WTC11 (cell line): ENCODE measurements around the gene NUP35. TPM values are rescaled to one million over a fixed set of nuclear protein-coding genes. Genes with fewer than 3 reads are reported as not detected.

Source experiments
- ATAC-seq: fragments of 200-7000 bp; cut with Tn5 transposase; 2 replicates; pipeline ENCODE4 v1.10.0; 2021; ENCODE audit warnings: mild to moderate bottlenecking, moderate library complexity
- CTCF ChIA-PET: fragments of 300-600 bp; sonication (Branson Sonifier 250); formaldehyde crosslinking; loops from one replicate; lab custom pipeline; 2021; ENCODE audit warnings: antibody characterized with exemption; lab: Charles Lee
- POLR2A ChIA-PET: fragments of 350-600 bp; sonication (Branson Sonifier 250); formaldehyde crosslinking; loops from one replicate; lab custom pipeline; 2021; ENCODE audit warnings: antibody characterized with exemption; lab: Charles Lee
- DNase-seq: peaks from one replicate; pipeline ENCODE4 v3.0.0; 2021; ENCODE audit warnings: low spot score
- H3K27ac Mint-ChIP-seq: 2 replicates; pipeline ENCODE4 v1.8.0; 2021; ENCODE audit warnings: mixed read lengths
- H3K27me3 Mint-ChIP-seq: 2 replicates; pipeline ENCODE4 v1.8.0; 2021; ENCODE audit warnings: low read depth, mild to moderate bottlenecking, moderate library complexity, mixed read lengths
- H3K36me3 Mint-ChIP-seq: 2 replicates; pipeline ENCODE4 v1.8.0; 2021; ENCODE audit warnings: mixed read lengths
- H3K4me1 Mint-ChIP-seq: 2 replicates; pipeline ENCODE4 v1.8.0; 2022; ENCODE audit warnings: mixed read lengths
- H3K4me3 Mint-ChIP-seq: 2 replicates; pipeline ENCODE4 v1.8.0; 2021; ENCODE audit warnings: mild to moderate bottlenecking, moderate library complexity, mixed read lengths
- H3K9me3 Mint-ChIP-seq: 2 replicates; pipeline ENCODE4 v1.8.0; 2021; ENCODE audit warnings: mixed read lengths
- CREB1 ChIP-seq: sonication (generic); formaldehyde crosslinking; IDR thresholded peaks from 2 replicates; pipeline ENCODE4 v1.8.0; 2023; ENCODE audit warnings: mild to moderate bottlenecking, missing genetic modification reagents
- ELF4 ChIP-seq: sonication (generic); formaldehyde crosslinking; IDR thresholded peaks from 2 replicates; pipeline ENCODE4 v1.8.1; 2022; ENCODE audit warnings: low read depth, mild to moderate bottlenecking, moderate library complexity, missing genetic modification reagents
- ESRRA ChIP-seq: sonication (generic); formaldehyde crosslinking; IDR thresholded peaks from 2 replicates; pipeline ENCODE4 v1.8.1; 2022; ENCODE audit warnings: mild to moderate bottlenecking, missing genetic modification reagents, borderline replicate concordance
- FOXK1 ChIP-seq: sonication (generic); formaldehyde crosslinking; IDR thresholded peaks from 2 replicates; pipeline ENCODE4 v1.8.0; 2022; ENCODE audit warnings: mild to moderate bottlenecking, moderate library complexity, missing genetic modification reagents
- GTF2I ChIP-seq: fragments of 250-450 bp; sonication (Bioruptor Pico); conservative IDR thresholded peaks from 2 replicates; pipeline ENCODE4 v1.4.0; 2021; ENCODE audit warnings: mild to moderate bottlenecking
- HMGA2 ChIP-seq: fragments of 250-450 bp; sonication (Bioruptor Pico); IDR thresholded peaks from 2 replicates; pipeline ENCODE4 v1.4.0; 2021; ENCODE audit warnings: mild to moderate bottlenecking, moderate library complexity
- MXD4 ChIP-seq: fragments of 250-450 bp; sonication (Bioruptor Pico); IDR thresholded peaks from 2 replicates; pipeline ENCODE4 v1.8.0; 2021; ENCODE audit warnings: mild to moderate bottlenecking, moderate library complexity, borderline replicate concordance
- MYBL2 ChIP-seq: sonication (generic); formaldehyde crosslinking; IDR thresholded peaks from 2 replicates; pipeline ENCODE4 v1.8.1; 2023; ENCODE audit warnings: mild to moderate bottlenecking, moderate library complexity, missing genetic modification reagents
- NFATC4 ChIP-seq: fragments of 250-450 bp; sonication (Bioruptor Pico); IDR thresholded peaks from 2 replicates; pipeline ENCODE4 v1.9.0; 2021; ENCODE audit warnings: mild to moderate bottlenecking
- RORB ChIP-seq: fragments of 250-450 bp; sonication (Bioruptor Pico); IDR thresholded peaks from 2 replicates; pipeline ENCODE4 v1.9.0; 2021; ENCODE audit warnings: mild to moderate bottlenecking
- ZNF232 ChIP-seq: sonication (generic); formaldehyde crosslinking; IDR thresholded peaks from 2 replicates; pipeline ENCODE4 v1.8.0; 2022; ENCODE audit warnings: mild to moderate bottlenecking, missing genetic modification reagents
- ZNF423 ChIP-seq: fragments of 250-450 bp; sonication (Bioruptor Pico); IDR thresholded peaks from 2 replicates; pipeline ENCODE4 v2.1.2; 2022; ENCODE audit warnings: mild to moderate bottlenecking, moderate library complexity
- total RNA-seq: library from RNA; stranded (reverse); gene quantifications from 3 replicates; pipeline ENCODE4 v1.2.3, GENCODE V29; 2021
- TF ChIP-seq, protein P1 (sequence below): sonication (generic); formaldehyde crosslinking; IDR thresholded peaks from 2 replicates; pipeline ENCODE4 v1.8.0; 2022; ENCODE audit warnings: mild to moderate bottlenecking, missing genetic modification reagents
- TF ChIP-seq, protein P2 (sequence below): sonication (generic); formaldehyde crosslinking; IDR thresholded peaks from 2 replicates; pipeline ENCODE4 v1.8.1; 2022; ENCODE audit warnings: mild to moderate bottlenecking, moderate library complexity, missing genetic modification reagents
- TF ChIP-seq, protein P3 (sequence below): sonication (generic); formaldehyde crosslinking; IDR thresholded peaks from 2 replicates; pipeline ENCODE4 v1.8.1; 2022; ENCODE audit warnings: low read depth, missing genetic modification reagents, borderline replicate concordance
- TF ChIP-seq, protein P4 (sequence below): sonication (generic); formaldehyde crosslinking; IDR thresholded peaks from 2 replicates; pipeline ENCODE4 v1.8.1; 2023; ENCODE audit warnings: mild to moderate bottlenecking, missing genetic modification reagents, moderate library complexity
- TF ChIP-seq, protein P5 (sequence below): sonication (generic); formaldehyde crosslinking; IDR thresholded peaks from 2 replicates; pipeline ENCODE4 v1.8.1; 2023; ENCODE audit warnings: mild to moderate bottlenecking, moderate library complexity, missing genetic modification reagents
- TF ChIP-seq, protein P6 (sequence below): sonication (generic); formaldehyde crosslinking; conservative IDR thresholded peaks from 2 replicates; pipeline ENCODE4 v1.8.1; 2023; ENCODE audit warnings: mild to moderate bottlenecking, low read depth, missing genetic modification reagents, moderate library complexity
- TF ChIP-seq, protein P7 (sequence below): sonication (generic); formaldehyde crosslinking; IDR thresholded peaks from 2 replicates; pipeline ENCODE4 v1.8.0; 2022; ENCODE audit warnings: missing genetic modification reagents
- TF ChIP-seq, protein P8 (sequence below): sonication (generic); formaldehyde crosslinking; IDR thresholded peaks from 2 replicates; pipeline ENCODE4 v1.8.0; 2023; ENCODE audit warnings: missing genetic modification reagents

NUP35 gene
- total RNA-seq, 1 experiment from 2014 or later, result 39.5 TPM

DNA sequence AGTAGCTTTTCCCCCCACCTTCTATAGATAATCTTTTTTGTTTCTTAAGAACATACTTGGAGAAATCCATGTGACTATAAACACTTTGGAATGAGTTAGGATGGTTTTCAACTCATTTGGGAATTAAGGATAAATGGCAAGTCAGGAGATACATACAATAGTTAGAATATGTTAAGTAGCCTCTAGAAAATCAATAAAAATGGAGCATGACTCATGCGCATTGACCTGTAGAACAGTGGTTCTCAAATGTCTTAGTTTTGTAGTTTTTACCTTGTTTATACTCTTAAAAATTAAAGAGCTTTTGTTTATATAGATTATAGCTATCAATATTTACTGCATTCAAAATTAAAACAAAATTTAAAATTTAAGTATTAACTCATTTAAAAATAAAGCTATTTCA, 24.7 kb downstream of the NUP35 start:
- peaks cover 66% of the 10 kb centered on the region for H3K36me3 Mint-ChIP-seq
- ATAC-seq, result no peak
- POLR2A ChIA-PET, result no interaction called here
- CTCF ChIA-PET, result interaction anchor here (1.0 kb wide), 1 partner anchor 169 kb away, joined by 3 read pairs; no protein-coding TSS in a partner anchor
- TF ChIP-seq GTF2I (CRISPR knock-in tag) (no peak), ESRRA (no peak), ZNF423 (CRISPR knock-in tag) (no peak), MXD4 (CRISPR knock-in tag) (no peak), NFATC4 (CRISPR knock-in tag) (no peak), ZNF232 (CRISPR knock-in tag) (no peak), FOXK1 (no peak), MYBL2 (no peak), ELF4 (CRISPR knock-in tag) (no peak), HMGA2 (CRISPR knock-in tag) (no peak), RORB (CRISPR knock-in tag) (no peak), CREB1 (CRISPR knock-in tag) (no peak)
- TF ChIP-seq, protein P1, sequence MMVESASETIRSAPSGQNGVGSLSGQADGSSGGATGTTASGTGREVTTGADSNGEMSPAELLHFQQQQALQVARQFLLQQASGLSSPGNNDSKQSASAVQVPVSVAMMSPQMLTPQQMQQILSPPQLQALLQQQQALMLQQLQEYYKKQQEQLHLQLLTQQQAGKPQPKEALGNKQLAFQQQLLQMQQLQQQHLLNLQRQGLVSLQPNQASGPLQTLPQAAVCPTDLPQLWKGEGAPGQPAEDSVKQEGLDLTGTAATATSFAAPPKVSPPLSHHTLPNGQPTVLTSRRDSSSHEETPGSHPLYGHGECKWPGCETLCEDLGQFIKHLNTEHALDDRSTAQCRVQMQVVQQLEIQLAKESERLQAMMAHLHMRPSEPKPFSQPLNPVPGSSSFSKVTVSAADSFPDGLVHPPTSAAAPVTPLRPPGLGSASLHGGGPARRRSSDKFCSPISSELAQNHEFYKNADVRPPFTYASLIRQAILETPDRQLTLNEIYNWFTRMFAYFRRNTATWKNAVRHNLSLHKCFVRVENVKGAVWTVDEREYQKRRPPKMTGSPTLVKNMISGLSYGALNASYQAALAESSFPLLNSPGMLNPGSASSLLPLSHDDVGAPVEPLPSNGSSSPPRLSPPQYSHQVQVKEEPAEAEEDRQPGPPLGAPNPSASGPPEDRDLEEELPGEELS (CRISPR knock-in tag), result no peak
- TF ChIP-seq, protein P2, sequence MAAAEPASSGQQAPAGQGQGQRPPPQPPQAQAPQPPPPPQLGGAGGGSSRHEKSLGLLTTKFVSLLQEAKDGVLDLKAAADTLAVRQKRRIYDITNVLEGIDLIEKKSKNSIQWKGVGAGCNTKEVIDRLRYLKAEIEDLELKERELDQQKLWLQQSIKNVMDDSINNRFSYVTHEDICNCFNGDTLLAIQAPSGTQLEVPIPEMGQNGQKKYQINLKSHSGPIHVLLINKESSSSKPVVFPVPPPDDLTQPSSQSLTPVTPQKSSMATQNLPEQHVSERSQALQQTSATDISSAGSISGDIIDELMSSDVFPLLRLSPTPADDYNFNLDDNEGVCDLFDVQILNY (CRISPR knock-in tag), result no peak
- TF ChIP-seq, protein P3, sequence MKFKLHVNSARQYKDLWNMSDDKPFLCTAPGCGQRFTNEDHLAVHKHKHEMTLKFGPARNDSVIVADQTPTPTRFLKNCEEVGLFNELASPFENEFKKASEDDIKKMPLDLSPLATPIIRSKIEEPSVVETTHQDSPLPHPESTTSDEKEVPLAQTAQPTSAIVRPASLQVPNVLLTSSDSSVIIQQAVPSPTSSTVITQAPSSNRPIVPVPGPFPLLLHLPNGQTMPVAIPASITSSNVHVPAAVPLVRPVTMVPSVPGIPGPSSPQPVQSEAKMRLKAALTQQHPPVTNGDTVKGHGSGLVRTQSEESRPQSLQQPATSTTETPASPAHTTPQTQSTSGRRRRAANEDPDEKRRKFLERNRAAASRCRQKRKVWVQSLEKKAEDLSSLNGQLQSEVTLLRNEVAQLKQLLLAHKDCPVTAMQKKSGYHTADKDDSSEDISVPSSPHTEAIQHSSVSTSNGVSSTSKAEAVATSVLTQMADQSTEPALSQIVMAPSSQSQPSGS (CRISPR knock-in tag), result no peak
- TF ChIP-seq, protein P4, sequence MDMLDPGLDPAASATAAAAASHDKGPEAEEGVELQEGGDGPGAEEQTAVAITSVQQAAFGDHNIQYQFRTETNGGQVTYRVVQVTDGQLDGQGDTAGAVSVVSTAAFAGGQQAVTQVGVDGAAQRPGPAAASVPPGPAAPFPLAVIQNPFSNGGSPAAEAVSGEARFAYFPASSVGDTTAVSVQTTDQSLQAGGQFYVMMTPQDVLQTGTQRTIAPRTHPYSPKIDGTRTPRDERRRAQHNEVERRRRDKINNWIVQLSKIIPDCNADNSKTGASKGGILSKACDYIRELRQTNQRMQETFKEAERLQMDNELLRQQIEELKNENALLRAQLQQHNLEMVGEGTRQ (CRISPR knock-in tag), result no peak
- TF ChIP-seq, protein P5, sequence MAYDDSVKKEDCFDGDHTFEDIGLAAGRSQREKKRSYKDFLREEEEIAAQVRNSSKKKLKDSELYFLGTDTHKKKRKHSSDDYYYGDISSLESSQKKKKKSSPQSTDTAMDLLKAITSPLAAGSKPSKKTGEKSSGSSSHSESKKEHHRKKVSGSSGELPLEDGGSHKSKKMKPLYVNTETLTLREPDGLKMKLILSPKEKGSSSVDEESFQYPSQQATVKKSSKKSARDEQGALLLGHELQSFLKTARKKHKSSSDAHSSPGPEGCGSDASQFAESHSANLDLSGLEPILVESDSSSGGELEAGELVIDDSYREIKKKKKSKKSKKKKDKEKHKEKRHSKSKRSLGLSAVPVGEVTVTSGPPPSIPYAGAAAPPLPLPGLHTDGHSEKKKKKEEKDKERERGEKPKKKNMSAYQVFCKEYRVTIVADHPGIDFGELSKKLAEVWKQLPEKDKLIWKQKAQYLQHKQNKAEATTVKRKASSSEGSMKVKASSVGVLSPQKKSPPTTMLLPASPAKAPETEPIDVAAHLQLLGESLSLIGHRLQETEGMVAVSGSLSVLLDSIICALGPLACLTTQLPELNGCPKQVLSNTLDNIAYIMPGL (CRISPR knock-in tag), result no peak
- TF ChIP-seq, protein P6, sequence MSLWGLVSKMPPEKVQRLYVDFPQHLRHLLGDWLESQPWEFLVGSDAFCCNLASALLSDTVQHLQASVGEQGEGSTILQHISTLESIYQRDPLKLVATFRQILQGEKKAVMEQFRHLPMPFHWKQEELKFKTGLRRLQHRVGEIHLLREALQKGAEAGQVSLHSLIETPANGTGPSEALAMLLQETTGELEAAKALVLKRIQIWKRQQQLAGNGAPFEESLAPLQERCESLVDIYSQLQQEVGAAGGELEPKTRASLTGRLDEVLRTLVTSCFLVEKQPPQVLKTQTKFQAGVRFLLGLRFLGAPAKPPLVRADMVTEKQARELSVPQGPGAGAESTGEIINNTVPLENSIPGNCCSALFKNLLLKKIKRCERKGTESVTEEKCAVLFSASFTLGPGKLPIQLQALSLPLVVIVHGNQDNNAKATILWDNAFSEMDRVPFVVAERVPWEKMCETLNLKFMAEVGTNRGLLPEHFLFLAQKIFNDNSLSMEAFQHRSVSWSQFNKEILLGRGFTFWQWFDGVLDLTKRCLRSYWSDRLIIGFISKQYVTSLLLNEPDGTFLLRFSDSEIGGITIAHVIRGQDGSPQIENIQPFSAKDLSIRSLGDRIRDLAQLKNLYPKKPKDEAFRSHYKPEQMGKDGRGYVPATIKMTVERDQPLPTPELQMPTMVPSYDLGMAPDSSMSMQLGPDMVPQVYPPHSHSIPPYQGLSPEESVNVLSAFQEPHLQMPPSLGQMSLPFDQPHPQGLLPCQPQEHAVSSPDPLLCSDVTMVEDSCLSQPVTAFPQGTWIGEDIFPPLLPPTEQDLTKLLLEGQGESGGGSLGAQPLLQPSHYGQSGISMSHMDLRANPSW (CRISPR knock-in tag), result no peak
- TF ChIP-seq, protein P7, sequence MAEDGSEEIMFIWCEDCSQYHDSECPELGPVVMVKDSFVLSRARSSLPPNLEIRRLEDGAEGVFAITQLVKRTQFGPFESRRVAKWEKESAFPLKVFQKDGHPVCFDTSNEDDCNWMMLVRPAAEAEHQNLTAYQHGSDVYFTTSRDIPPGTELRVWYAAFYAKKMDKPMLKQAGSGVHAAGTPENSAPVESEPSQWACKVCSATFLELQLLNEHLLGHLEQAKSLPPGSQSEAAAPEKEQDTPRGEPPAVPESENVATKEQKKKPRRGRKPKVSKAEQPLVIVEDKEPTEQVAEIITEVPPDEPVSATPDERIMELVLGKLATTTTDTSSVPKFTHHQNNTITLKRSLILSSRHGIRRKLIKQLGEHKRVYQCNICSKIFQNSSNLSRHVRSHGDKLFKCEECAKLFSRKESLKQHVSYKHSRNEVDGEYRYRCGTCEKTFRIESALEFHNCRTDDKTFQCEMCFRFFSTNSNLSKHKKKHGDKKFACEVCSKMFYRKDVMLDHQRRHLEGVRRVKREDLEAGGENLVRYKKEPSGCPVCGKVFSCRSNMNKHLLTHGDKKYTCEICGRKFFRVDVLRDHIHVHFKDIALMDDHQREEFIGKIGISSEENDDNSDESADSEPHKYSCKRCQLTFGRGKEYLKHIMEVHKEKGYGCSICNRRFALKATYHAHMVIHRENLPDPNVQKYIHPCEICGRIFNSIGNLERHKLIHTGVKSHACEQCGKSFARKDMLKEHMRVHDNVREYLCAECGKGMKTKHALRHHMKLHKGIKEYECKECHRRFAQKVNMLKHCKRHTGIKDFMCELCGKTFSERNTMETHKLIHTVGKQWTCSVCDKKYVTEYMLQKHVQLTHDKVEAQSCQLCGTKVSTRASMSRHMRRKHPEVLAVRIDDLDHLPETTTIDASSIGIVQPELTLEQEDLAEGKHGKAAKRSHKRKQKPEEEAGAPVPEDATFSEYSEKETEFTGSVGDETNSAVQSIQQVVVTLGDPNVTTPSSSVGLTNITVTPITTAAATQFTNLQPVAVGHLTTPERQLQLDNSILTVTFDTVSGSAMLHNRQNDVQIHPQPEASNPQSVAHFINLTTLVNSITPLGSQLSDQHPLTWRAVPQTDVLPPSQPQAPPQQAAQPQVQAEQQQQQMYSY (CRISPR knock-in tag), result no peak
- TF ChIP-seq, protein P8, sequence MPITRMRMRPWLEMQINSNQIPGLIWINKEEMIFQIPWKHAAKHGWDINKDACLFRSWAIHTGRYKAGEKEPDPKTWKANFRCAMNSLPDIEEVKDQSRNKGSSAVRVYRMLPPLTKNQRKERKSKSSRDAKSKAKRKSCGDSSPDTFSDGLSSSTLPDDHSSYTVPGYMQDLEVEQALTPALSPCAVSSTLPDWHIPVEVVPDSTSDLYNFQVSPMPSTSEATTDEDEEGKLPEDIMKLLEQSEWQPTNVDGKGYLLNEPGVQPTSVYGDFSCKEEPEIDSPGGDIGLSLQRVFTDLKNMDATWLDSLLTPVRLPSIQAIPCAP (CRISPR knock-in tag), result no peak
- H3K27ac Mint-ChIP-seq, result peak overlapping the region; percentile 75; the same call in 1 of the 2 replicates
- H3K4me3 Mint-ChIP-seq, result no peak overlapping the region
- H3K9me3 Mint-ChIP-seq, result peaks cover 24% of the 10 kb centered on the region
- H3K27me3 Mint-ChIP-seq, result no peaks in the 10 kb centered on the region
- peaks cover 37% of the 10 kb centered on the region for H3K4me1 Mint-ChIP-seq
- no peak for DNase-seq
